K562 (cell line): ENCODE results near the gene PRR11. TPM values are rescaled to one million over a fixed set of nuclear protein-coding genes. Genes with fewer than 3 reads are reported as not detected.

Source experiments
- CHD4 ChIP-seq: fragments of 200-600 bp; sonication (generic); IDR thresholded peaks from 3 replicates; pipeline ENCODE4 v1.6.1; 2012; ENCODE audit warnings: low read depth, mild to moderate bottlenecking, mixed read lengths, low read length, inconsistent platforms; ENCODE audit not compliant: insufficient read depth, insufficient replicate concordance, poor library complexity, severe bottlenecking
- CREBBP ChIP-seq: IDR thresholded peaks from one replicate; pipeline ENCODE4 v1.6.1; 2012; ENCODE audit warnings: low read depth, mild to moderate bottlenecking, control low read depth, inconsistent platforms, low read length
- EGR1 ChIP-seq: fragments of 450-650 bp; conservative IDR thresholded peaks from 2 replicates; pipeline ENCODE4 v1.6.1; 2017; ENCODE audit warnings: mild to moderate bottlenecking
- ELK3 ChIP-seq: fragments of 450-650 bp; formaldehyde crosslinking; IDR thresholded peaks from 2 replicates; pipeline ENCODE4 v1.4.0; 2020; ENCODE audit warnings: mild to moderate bottlenecking
- FOXK2 ChIP-seq, 2 experiments: fragments of 450-650 bp; IDR thresholded peaks in 1 of 2; conservative IDR thresholded peaks in 1 of 2; 2 replicates each; pipeline ENCODE4 v1.6.1; 2016; ENCODE audit warnings: low read depth in 2 of 2, mild to moderate bottlenecking in 1 of 2
- GTF2E2 ChIP-seq: fragments of 200-800 bp; sonication (Bioruptor generic); IDR thresholded peaks from 2 replicates; pipeline ENCODE4 v1.6.1; 2016; ENCODE audit warnings: missing genetic modification characterization, missing compliant biosample characterization
- JUN ChIP-seq, 2 experiments: sonication (generic) in 1 of 2; formaldehyde crosslinking in 1 of 2; IDR thresholded peaks; 2 replicates each; pipeline versions ENCODE4 v1.6.1 to v1.8.0; 2012 to 2022; ENCODE audit warnings: borderline replicate concordance in 2 of 2, mild to moderate bottlenecking in 2 of 2, improper control_type of control experiment in 1 of 2, low read depth in 1 of 2, low read length in 1 of 2, missing genetic modification reagents in 1 of 2
- MAFF ChIP-seq: IDR thresholded peaks from 2 replicates; pipeline ENCODE4 v1.6.1; 2012; ENCODE audit warnings: low read length, improper control_type of control experiment
- NR2C1 ChIP-seq, 2 experiments: fragments of 450-650 bp; IDR thresholded peaks; 2 replicates each; pipeline ENCODE4 v1.6.1; 2017; ENCODE audit warnings: mild to moderate bottlenecking in 2 of 2, antibody characterized with exemption in 1 of 2, inconsistent platforms in 1 of 2, missing compliant biosample characterization in 1 of 2, missing genetic modification characterization in 1 of 2
- NR4A1 ChIP-seq, 2 experiments: fragments of 250-450 bp in 1 of 2; fragments of 450-650 bp in 1 of 2; sonication (Bioruptor Pico) in 1 of 2; IDR thresholded peaks; 2 replicates each; pipeline versions ENCODE4 v1.4.0 to v1.6.1; 2016 to 2020; ENCODE audit warnings: mild to moderate bottlenecking in 2 of 2, missing compliant biosample characterization in 1 of 2, missing genetic modification characterization in 1 of 2, moderate library complexity in 1 of 2
- PHB2 ChIP-seq: fragments of 450-650 bp; IDR thresholded peaks from 2 replicates; pipeline ENCODE4 v1.6.1; 2017; ENCODE audit warnings: low read depth
- RNF2 ChIP-seq: sonication (generic); IDR thresholded peaks from 2 replicates; pipeline ENCODE4 v1.6.1; 2016
- TARDBP ChIP-seq: fragments of 450-650 bp; IDR thresholded peaks from 2 replicates; pipeline ENCODE4 v1.6.1; 2016
- TRIM24 ChIP-seq, 2 experiments: fragments of 450-650 bp; IDR thresholded peaks; 2 replicates each; pipeline ENCODE4 v1.6.1; 2016
- TSC22D4 ChIP-seq: fragments of 450-650 bp; IDR thresholded peaks from 2 replicates; pipeline ENCODE4 v1.6.1; 2016; ENCODE audit warnings: missing genetic modification characterization, missing biosample characterization, control low read depth
- U2AF1 ChIP-seq: fragments of 200-400 bp; formaldehyde crosslinking; optimal IDR thresholded peaks from 2 replicates; pipeline ENCODE3; 2017; ENCODE audit warnings: mild to moderate bottlenecking, low read depth, low read length, moderate library complexity
- ZNF212 ChIP-seq: fragments of 450-650 bp; formaldehyde crosslinking; IDR thresholded peaks from 2 replicates; pipeline ENCODE4 v1.4.0; 2020; ENCODE audit warnings: mild to moderate bottlenecking
- ZNF280B ChIP-seq: fragments of 250-450 bp; sonication (Bioruptor Pico); IDR thresholded peaks from 2 replicates; pipeline ENCODE4 v1.5.1; 2021; ENCODE audit warnings: mild to moderate bottlenecking
- ZNF316 ChIP-seq: fragments of 450-650 bp; IDR thresholded peaks from 2 replicates; pipeline ENCODE4 v1.6.1; 2016
- ZNF507 ChIP-seq: conservative IDR thresholded peaks from 2 replicates; pipeline ENCODE4 v1.6.1; 2017; ENCODE audit warnings: missing genetic modification characterization, missing compliant biosample characterization
- polyA plus RNA-seq, 8 experiments: library from polyadenylated mRNA; depleted of rRNA in 4 of 8; stranded (reverse) in 5 of 8; unstranded in 3 of 8; fragments of >200 nt; fragmentation: Nextera tagmentation in 2 of 8; fragmentation: Illumina TruSeq in 1 of 8; extraction: Ambion mirVana in 2 of 8; extraction: Trizol in 1 of 8; gene quantifications; 2 replicates each; pipeline versions ENCODE4 v1.2.1 to v1.2.3, GENCODE V29; 2011 to 2014; ENCODE audit warnings: inconsistent platforms in 1 of 8, missing spikeins in 1 of 8
- total RNA-seq, 7 experiments: library from RNA; depleted of rRNA in 6 of 7; stranded (reverse); fragments of >200 nt in 6 of 7; fragmentation: Illumina TruSeq in 2 of 7; extraction: Trizol in 2 of 7; gene quantifications; 2 replicates each; pipeline versions ENCODE4 v1.2.1 to v1.2.3, GENCODE V29; 2011 to 2021; ENCODE audit warnings: low replicate concordance in 1 of 7
- TF ChIP-seq, protein P1 (sequence below), 2 experiments: fragments of 200-800 bp in 1 of 2; sonication (Bioruptor generic) in 1 of 2; sonication (generic) in 1 of 2; formaldehyde crosslinking in 1 of 2; IDR thresholded peaks in 1 of 2; conservative IDR thresholded peaks in 1 of 2; 2 replicates each; pipeline versions ENCODE4 v1.5.0 to v1.6.1; 2016 to 2020; ENCODE audit warnings: missing compliant biosample characterization in 1 of 2, missing genetic modification characterization in 1 of 2, missing genetic modification reagents in 1 of 2
- TF ChIP-seq, protein P2 (sequence below): fragments of 250-450 bp; sonication (Bioruptor Pico); IDR thresholded peaks from 2 replicates; pipeline ENCODE4 v1.9.0; 2021; ENCODE audit warnings: mild to moderate bottlenecking, inconsistent platforms

PRR11 gene
- total and polyA plus RNA-seq, 9 of the 15 experiments (the other 6 are each of a cell fraction or from before 2014, with no cell fraction given) = 13.3 to 75.2 (median 46.4) TPM

DNA sequence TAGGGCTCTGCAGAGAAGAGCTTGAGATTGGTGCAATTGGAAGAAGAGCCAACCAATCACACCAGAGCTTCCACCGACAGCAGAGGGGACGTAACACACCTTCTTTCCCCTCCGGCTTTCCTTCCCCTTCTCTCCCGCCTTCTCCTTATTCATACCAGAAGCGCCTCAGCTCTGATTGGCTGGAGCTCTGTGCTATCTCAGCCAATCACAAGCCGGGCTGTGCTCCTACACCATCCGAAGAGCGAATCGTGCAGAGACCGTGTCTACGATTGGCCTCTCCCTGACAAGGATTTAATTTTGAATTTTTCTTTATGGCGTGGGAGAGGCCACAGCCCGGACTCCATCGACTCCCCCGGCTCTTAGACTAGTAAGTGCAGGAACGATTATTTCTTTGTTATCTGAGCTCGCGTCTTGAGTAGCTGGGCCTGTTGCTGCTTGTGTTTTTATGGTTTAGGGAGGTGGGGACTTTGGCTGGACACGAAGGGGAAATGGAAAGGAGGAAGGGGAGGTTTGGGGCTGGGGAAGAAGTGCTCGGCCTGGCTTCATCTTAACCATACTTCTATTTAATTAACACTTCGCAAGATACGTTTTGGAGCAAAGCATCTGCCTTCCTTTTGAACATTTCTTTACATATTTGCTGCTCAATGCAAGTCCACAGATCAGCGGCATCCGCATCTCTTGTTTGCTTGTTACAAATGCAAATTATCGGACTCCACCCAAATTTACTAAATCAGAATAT is at the start of gene PRR11 (continued):
- TF ChIP-seq ELK3 (CRISPR knock-in tag) (no peak), ZNF316 (no peak), U2AF1 (no peak), EGR1 (peak; percentile 84), GTF2E2 (tag) (no peak), NR2C1 (IDR thresholded peaks at IDR 0.05) (no peak), NR2C1 (tag; IDR thresholded peaks at IDR 0.05) (no peak), RNF2 (no peak), MAFF (no peak), PHB2 (no peak), TARDBP (no peak), TSC22D4 (no peak), NR4A1 (CRISPR knock-in tag; IDR thresholded peaks at IDR 0.05) (no peak), NR4A1 (tag; IDR thresholded peaks at IDR 0.05) (no peak), FOXK2 (conservative IDR thresholded peaks at IDR 0.05 in 1 of 2, IDR thresholded peaks at IDR 0.05 in 1 of 2; ENCODE audit: low read depth in 2 of 2) (peak; percentile 9; a peak in 1 of 4 replicates), TRIM24 (IDR thresholded peaks at IDR 0.05) (peak in 1 of 2 experiments; percentile 13; a peak in 1 of 4 replicates), CHD4 (no peak), ZNF507 (no peak), ZNF212 (no peak), ZNF280B (CRISPR knock-in tag) (no peak), JUN (IDR thresholded peaks at IDR 0.05; ENCODE audit: borderline replicate concordance, low read depth, low read length) (no peak), JUN (CRISPR knock-in tag; IDR thresholded peaks at IDR 0.05; ENCODE audit: borderline replicate concordance) (no peak), CREBBP (no peak)
- TF ChIP-seq, protein P1, sequence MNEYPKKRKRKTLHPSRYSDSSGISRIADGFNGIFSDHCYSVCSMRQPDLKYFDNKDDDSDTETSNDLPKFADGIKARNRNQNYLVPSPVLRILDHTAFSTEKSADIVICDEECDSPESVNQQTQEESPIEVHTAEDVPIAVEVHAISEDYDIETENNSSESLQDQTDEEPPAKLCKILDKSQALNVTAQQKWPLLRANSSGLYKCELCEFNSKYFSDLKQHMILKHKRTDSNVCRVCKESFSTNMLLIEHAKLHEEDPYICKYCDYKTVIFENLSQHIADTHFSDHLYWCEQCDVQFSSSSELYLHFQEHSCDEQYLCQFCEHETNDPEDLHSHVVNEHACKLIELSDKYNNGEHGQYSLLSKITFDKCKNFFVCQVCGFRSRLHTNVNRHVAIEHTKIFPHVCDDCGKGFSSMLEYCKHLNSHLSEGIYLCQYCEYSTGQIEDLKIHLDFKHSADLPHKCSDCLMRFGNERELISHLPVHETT (CRISPR knock-in tag; conservative IDR thresholded peaks at IDR 0.05 in 1 of 2, IDR thresholded peaks at IDR 0.05 in 1 of 2) = no peak; a peak in 1 of 4 replicates
- TF ChIP-seq, protein P2, sequence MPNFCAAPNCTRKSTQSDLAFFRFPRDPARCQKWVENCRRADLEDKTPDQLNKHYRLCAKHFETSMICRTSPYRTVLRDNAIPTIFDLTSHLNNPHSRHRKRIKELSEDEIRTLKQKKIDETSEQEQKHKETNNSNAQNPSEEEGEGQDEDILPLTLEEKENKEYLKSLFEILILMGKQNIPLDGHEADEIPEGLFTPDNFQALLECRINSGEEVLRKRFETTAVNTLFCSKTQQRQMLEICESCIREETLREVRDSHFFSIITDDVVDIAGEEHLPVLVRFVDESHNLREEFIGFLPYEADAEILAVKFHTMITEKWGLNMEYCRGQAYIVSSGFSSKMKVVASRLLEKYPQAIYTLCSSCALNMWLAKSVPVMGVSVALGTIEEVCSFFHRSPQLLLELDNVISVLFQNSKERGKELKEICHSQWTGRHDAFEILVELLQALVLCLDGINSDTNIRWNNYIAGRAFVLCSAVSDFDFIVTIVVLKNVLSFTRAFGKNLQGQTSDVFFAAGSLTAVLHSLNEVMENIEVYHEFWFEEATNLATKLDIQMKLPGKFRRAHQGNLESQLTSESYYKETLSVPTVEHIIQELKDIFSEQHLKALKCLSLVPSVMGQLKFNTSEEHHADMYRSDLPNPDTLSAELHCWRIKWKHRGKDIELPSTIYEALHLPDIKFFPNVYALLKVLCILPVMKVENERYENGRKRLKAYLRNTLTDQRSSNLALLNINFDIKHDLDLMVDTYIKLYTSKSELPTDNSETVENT (CRISPR knock-in tag) = no peak
